22Rv1 (cell line): ENCODE data around the gene TOP2B.

Experiments
- CTCF ChIP-seq: fragments of 450-650 bp; IDR thresholded peaks from 2 replicates; pipeline ENCODE4 v1.5.1; 2017; ENCODE audit warnings: mild to moderate bottlenecking
- ZFX ChIP-seq: fragments of 450-650 bp; IDR thresholded peaks from 2 replicates; pipeline ENCODE4 v1.6.1; 2017; ENCODE audit warnings: antibody characterized with exemption, borderline replicate concordance

GRCh38 chr3:25686766-25687165 is 22.1 kb upstream of the TOP2B start:
- TF ChIP-seq CTCF = no peak
- TF ChIP-seq ZFX = no peak
